GM19099 (cell line): ENCODE measurements around the gene SYF2.

Experiments
- POLR2A ChIP-seq: IDR thresholded peaks from 3 replicates; pipeline ENCODE4 v1.6.1; 2011; ENCODE audit warnings: low read depth; ENCODE audit not compliant: insufficient read length; ENCODE audit errors: extremely low read depth

The SYF2 gene

GRCh38 chr1:25173809-25174340 lies 58.4 kb downstream of the SYF2 start:
- TF ChIP-seq POLR2A, result no peak
